Hepatocyte (in vitro differentiated cells): ENCODE measurements around the gene LHX5. TPM values are rescaled to one million over a fixed set of nuclear protein-coding genes. Genes with fewer than 3 reads are reported as not detected.

Experiments used
- DNase-seq: peaks from one replicate; pipeline ENCODE4 v3.0.0-alpha.2; 2016; ENCODE audit warnings: low spot score
- H2AFZ ChIP-seq: fragments of 200-600 bp; sonication (generic); 2 replicates; pipeline ENCODE4 v1.6.0; 2016; ENCODE audit warnings: antibody characterized with exemption, mild to moderate bottlenecking
- H3K27ac ChIP-seq: fragments of 200-600 bp; sonication (generic); 2 replicates; pipeline ENCODE4 v1.5.1; 2016; ENCODE audit warnings: mild to moderate bottlenecking
- H3K27me3 ChIP-seq: fragments of 200-600 bp; sonication (generic); 2 replicates; pipeline ENCODE4 v1.6.1; 2016
- H3K36me3 ChIP-seq: fragments of 200-600 bp; sonication (generic); replicated peaks from 2 replicates; pipeline ENCODE4 v1.5.1; 2016; ENCODE audit warnings: low read depth; ENCODE audit not compliant: insufficient read depth
- H3K4me1 ChIP-seq: fragments of 200-600 bp; sonication (generic); 2 replicates; pipeline ENCODE4 v1.5.1; 2016; ENCODE audit warnings: mild to moderate bottlenecking, moderate library complexity; ENCODE audit not compliant: insufficient read depth
- H3K4me2 ChIP-seq: fragments of 200-600 bp; sonication (generic); 2 replicates; pipeline ENCODE4 v1.6.0; 2016
- H3K4me3 ChIP-seq: fragments of 200-600 bp; sonication (generic); 2 replicates; pipeline ENCODE4 v1.5.1; 2016; ENCODE audit warnings: mild to moderate bottlenecking
- H3K79me2 ChIP-seq: fragments of 200-600 bp; sonication (generic); 2 replicates; pipeline ENCODE4 v1.6.0; 2017; ENCODE audit warnings: mild to moderate bottlenecking
- H3K9me2 ChIP-seq: fragments of 200-600 bp; sonication (generic); replicated peaks from 2 replicates; pipeline ENCODE4 v1.6.0; 2017; ENCODE audit warnings: mild to moderate bottlenecking; ENCODE audit not compliant: insufficient read depth
- H3K9me3 ChIP-seq: fragments of 200-600 bp; sonication (generic); 2 replicates; pipeline ENCODE4 v1.5.1; 2016; ENCODE audit warnings: low read depth, mild to moderate bottlenecking
- H4K20me1 ChIP-seq: fragments of 200-600 bp; sonication (generic); 2 replicates; pipeline ENCODE4 v1.6.0; 2016; ENCODE audit warnings: mild to moderate bottlenecking; ENCODE audit not compliant: insufficient read depth, poor library complexity, severe bottlenecking
- EZH2 ChIP-seq: fragments of 200-600 bp; sonication (generic); IDR thresholded peaks from 2 replicates; pipeline ENCODE4 v1.6.1; 2016; ENCODE audit warnings: antibody characterized with exemption, mild to moderate bottlenecking, borderline replicate concordance
- EZH2phosphoT487 ChIP-seq: fragments of 200-600 bp; sonication (generic); IDR thresholded peaks from one replicate; pipeline ENCODE4 v1.6.1; 2018; ENCODE audit warnings: antibody characterized with exemption, mild to moderate bottlenecking, low read depth, moderate library complexity; ENCODE audit not compliant: unreplicated experiment, severe bottlenecking
- WGBS: methylation state at CpG from one replicate; pipeline ENCODE4 v1.1.6; 2016; ENCODE audit warnings: low lambda C conversion rate; ENCODE audit errors: missing lambda C conversion rate; 5-methylcytosine and 5-hydroxymethylcytosine counted together
- polyA plus RNA-seq: library from polyadenylated mRNA; unstranded; fragments of >200 nt; fragmentation: Nextera tagmentation; extraction: Ambion mirVana; gene quantifications from 2 replicates; pipeline ENCODE4 v1.2.1, GENCODE V29; 2016
- total RNA-seq: library from RNA; depleted of rRNA; stranded (reverse); fragments of >200 nt; gene quantifications from 2 replicates; pipeline ENCODE4 v1.2.3, GENCODE V29; 2014
- TF ChIP-seq, protein P1 (sequence below): fragments of 200-600 bp; sonication (generic); IDR thresholded peaks from 2 replicates; pipeline ENCODE4 v1.5.1; 2016; ENCODE audit warnings: antibody characterized with exemption, mild to moderate bottlenecking; ENCODE audit not compliant: poor library complexity

LHX5 gene
- total and polyA plus RNA-seq, 2 experiments from 2014 or later, result 0.06 to 0.10 TPM

DNA sequence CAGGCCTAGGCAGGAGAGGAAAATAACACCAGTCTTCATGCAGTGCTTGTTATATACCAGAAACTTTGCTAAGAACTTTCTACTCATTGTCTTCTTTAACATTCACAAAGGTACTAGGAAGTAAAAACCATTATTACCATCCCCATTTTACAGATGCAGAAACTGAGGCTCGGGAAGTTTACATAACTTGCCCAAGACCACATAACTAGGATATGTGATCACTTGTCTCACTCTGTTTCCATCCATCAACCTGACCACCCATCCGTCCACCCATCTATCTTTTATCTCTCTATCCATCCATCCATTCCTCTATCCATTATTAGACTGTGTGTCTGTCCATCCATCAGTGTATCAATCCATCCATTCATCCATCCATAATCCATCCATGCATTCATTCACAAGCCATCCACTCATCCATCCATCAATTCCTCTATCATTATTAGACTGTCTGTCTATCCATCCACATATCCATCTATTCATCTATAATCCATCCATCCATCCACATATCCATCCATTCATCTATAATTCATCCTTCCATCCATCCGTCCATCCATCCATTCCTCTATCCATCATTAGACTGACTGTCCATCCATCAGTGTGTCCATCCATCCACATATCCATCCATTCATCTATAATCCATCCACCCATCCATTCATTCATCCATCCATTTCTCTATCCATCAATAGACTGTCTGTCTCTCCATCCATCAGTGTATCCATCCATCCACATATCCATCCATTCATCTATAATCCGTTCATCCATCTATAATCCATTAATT lies 33.0 kb downstream of the LHX5 start:
- Histone ChIP-seq H3K9me2 (no peaks in the 10 kb centered on the region), H3K36me3 (no peaks in the 10 kb centered on the region), H3K9me3 (no peaks in the 10 kb centered on the region), H3K79me2 (no peaks in the 10 kb centered on the region), H3K4me1 (peaks cover 4% of the 10 kb centered on the region), H2AFZ (no peak overlapping the region), H4K20me1 (no peaks in the 10 kb centered on the region), H3K4me2 (no peak overlapping the region), H3K4me3 (no peak overlapping the region), H3K27ac (no peak overlapping the region), H3K27me3 (peaks cover 8% of the 10 kb centered on the region)
- 88% methylated on average over 4 of the region's 4 CpGs for WGBS
- no peak for DNase-seq
- TF ChIP-seq, protein P1, sequence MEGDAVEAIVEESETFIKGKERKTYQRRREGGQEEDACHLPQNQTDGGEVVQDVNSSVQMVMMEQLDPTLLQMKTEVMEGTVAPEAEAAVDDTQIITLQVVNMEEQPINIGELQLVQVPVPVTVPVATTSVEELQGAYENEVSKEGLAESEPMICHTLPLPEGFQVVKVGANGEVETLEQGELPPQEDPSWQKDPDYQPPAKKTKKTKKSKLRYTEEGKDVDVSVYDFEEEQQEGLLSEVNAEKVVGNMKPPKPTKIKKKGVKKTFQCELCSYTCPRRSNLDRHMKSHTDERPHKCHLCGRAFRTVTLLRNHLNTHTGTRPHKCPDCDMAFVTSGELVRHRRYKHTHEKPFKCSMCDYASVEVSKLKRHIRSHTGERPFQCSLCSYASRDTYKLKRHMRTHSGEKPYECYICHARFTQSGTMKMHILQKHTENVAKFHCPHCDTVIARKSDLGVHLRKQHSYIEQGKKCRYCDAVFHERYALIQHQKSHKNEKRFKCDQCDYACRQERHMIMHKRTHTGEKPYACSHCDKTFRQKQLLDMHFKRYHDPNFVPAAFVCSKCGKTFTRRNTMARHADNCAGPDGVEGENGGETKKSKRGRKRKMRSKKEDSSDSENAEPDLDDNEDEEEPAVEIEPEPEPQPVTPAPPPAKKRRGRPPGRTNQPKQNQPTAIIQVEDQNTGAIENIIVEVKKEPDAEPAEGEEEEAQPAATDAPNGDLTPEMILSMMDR, result no peak
- TF ChIP-seq EZH2phosphoT487 (no peak), EZH2 (no peak)

DNA sequence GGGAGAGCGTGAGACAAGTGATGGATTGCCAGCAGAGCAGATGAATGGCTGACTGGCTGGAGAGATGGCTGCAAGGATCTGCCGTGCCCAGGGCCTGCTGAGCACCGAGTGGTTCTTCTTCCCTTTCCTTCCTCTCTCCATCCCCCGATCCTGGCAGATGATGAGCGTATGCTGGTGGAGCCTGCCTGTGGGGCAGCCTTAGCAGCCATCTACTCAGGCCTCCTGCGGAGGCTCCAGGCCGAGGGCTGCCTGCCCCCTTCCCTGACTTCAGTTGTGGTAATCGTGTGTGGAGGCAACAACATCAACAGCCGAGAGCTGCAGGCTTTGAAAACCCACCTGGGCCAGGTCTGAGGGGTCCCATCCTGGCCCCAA lies 34.0 kb downstream of the LHX5 start:
- no peaks in the 10 kb centered on the region for H3K79me2 ChIP-seq
- TF ChIP-seq, protein P1, result no peak
- TF ChIP-seq EZH2phosphoT487 (no peak), EZH2 (no peak)
- H3K27me3 ChIP-seq, result peaks cover 4% of the 10 kb centered on the region
- H3K9me2 ChIP-seq, result no peaks in the 10 kb centered on the region
- H3K4me1 ChIP-seq, result peaks cover 4% of the 10 kb centered on the region
- H3K4me2 ChIP-seq, result no peak overlapping the region
- no peak overlapping the region for H3K27ac ChIP-seq
- WGBS, result 82% methylated on average over 9 of the region's 9 CpGs
- no peaks in the 10 kb centered on the region for H3K36me3 ChIP-seq
- no peaks in the 10 kb centered on the region for H3K9me3 ChIP-seq
- no peaks in the 10 kb centered on the region for H4K20me1 ChIP-seq
- H2AFZ ChIP-seq, result no peak overlapping the region
- DNase-seq, result no peak
- no peak overlapping the region for H3K4me3 ChIP-seq

GRCh38 chr12:113436993-113437728 lies 34.5 kb downstream of the LHX5 start:
- H3K9me2 ChIP-seq, result no peaks in the 10 kb centered on the region
- no peak overlapping the region for H3K4me2 ChIP-seq
- peaks cover 4% of the 10 kb centered on the region for H3K27me3 ChIP-seq
- H3K4me1 ChIP-seq, result peaks cover 4% of the 10 kb centered on the region
- H3K36me3 ChIP-seq, result no peaks in the 10 kb centered on the region
- no peak overlapping the region for H3K27ac ChIP-seq
- no peak overlapping the region for H3K4me3 ChIP-seq
- WGBS, result 91% methylated on average over 6 of the region's 6 CpGs
- no peak overlapping the region for H2AFZ ChIP-seq
- TF ChIP-seq EZH2phosphoT487, result no peak
- TF ChIP-seq EZH2, result no peak
- TF ChIP-seq, protein P1, result no peak
- H3K9me3 ChIP-seq, result no peaks in the 10 kb centered on the region
- no peaks in the 10 kb centered on the region for H4K20me1 ChIP-seq
- H3K79me2 ChIP-seq, result no peaks in the 10 kb centered on the region
- DNase-seq, result no peak
